NB4 (cell line): ENCODE results near the gene TMEM18.

Experiments
- MYC ChIP-seq: IDR thresholded peaks from 2 replicates; pipeline ENCODE4 v1.6.1; 2011; ENCODE audit warnings: low read depth, low read length
- POLR2A ChIP-seq: IDR thresholded peaks from 2 replicates; pipeline ENCODE4 v1.6.1; 2011; ENCODE audit warnings: mild to moderate bottlenecking; ENCODE audit not compliant: insufficient read length; ENCODE audit errors: extremely low read depth
- TF ChIP-seq, protein P1 (sequence below): IDR thresholded peaks from one replicate; pipeline ENCODE4 v1.5.1; 2012; ENCODE audit warnings: low read depth, low read length
- TF ChIP-seq, protein P2 (sequence below): IDR thresholded peaks from 2 replicates; pipeline ENCODE4 v1.6.1; 2011; ENCODE audit warnings: low read depth, low read length

DNA sequence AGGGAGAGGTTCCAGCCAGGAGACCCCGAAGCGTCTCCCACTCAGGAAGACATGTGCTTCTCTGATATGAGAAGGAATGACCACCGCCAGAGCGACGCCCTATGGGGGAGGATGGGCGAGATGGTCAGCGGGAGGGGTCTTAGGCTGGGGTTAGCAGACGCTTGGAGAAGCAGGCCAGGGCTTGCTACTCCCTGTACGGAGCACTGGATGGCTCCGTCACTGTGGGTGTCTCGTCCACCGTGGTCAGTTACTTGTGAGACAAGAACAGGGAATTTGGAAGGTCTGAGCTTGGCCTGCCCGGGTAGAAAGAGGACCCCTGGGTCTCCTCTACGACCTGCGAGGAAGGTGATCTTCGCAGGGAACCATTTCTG lies 39.8 kb downstream of the TMEM18 start:
- TF ChIP-seq POLR2A (no peak), MYC (no peak)
- TF ChIP-seq, protein P1, sequence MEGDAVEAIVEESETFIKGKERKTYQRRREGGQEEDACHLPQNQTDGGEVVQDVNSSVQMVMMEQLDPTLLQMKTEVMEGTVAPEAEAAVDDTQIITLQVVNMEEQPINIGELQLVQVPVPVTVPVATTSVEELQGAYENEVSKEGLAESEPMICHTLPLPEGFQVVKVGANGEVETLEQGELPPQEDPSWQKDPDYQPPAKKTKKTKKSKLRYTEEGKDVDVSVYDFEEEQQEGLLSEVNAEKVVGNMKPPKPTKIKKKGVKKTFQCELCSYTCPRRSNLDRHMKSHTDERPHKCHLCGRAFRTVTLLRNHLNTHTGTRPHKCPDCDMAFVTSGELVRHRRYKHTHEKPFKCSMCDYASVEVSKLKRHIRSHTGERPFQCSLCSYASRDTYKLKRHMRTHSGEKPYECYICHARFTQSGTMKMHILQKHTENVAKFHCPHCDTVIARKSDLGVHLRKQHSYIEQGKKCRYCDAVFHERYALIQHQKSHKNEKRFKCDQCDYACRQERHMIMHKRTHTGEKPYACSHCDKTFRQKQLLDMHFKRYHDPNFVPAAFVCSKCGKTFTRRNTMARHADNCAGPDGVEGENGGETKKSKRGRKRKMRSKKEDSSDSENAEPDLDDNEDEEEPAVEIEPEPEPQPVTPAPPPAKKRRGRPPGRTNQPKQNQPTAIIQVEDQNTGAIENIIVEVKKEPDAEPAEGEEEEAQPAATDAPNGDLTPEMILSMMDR, result no peak
- TF ChIP-seq, protein P2, sequence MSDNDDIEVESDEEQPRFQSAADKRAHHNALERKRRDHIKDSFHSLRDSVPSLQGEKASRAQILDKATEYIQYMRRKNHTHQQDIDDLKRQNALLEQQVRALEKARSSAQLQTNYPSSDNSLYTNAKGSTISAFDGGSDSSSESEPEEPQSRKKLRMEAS, result no peak
